Spleen (tissue), 11 donors: ENCODE measurements around the gene PPP1R27. TPM values are rescaled to one million over a fixed set of nuclear protein-coding genes. Genes with fewer than 3 reads are reported as not detected.

ENCODE experiments used
- DNase-seq: peaks from one replicate; pipeline ENCODE4 v3.0.0-alpha.2; 2020
- H3K27ac ChIP-seq, 8 donors: fragments of 200-600 bp; sonication (generic) in 7 of 8; 1 replicate in 4 of 8; 2 replicates in 4 of 8; pipeline versions ENCODE4 v1.5.0 to v1.8.0; 2016 to 2021; ENCODE audit warnings: inconsistent platforms in 4 of 8, mild to moderate bottlenecking in 4 of 8, moderate library complexity in 1 of 8
- H3K27me3 ChIP-seq, 7 donors: fragments of 200-600 bp; sonication (generic) in 6 of 7; replicated peaks in 1 of 7; 1 replicate in 4 of 7; 2 replicates in 3 of 7; pipeline versions ENCODE4 v1.5.0 to v1.8.0; 2016 to 2021; ENCODE audit warnings: inconsistent platforms in 3 of 7, mild to moderate bottlenecking in 1 of 7
- H3K36me3 ChIP-seq, 6 donors: fragments of 200-600 bp; sonication (generic) in 5 of 6; 1 replicate in 4 of 6; 2 replicates in 2 of 6; pipeline versions ENCODE4 v1.5.0 to v1.8.0; 2016 to 2021; ENCODE audit warnings: inconsistent platforms in 2 of 6
- H3K4me1 ChIP-seq, 6 donors: fragments of 200-600 bp; sonication (generic) in 5 of 6; 1 replicate in 3 of 6; 2 replicates in 3 of 6; pipeline versions ENCODE4 v1.5.0 to v1.8.0; 2016 to 2021; ENCODE audit warnings: inconsistent platforms in 3 of 6
- H3K4me3 ChIP-seq, 8 donors: fragments of 200-600 bp; sonication (generic) in 7 of 8; 1 replicate in 4 of 8; 2 replicates in 4 of 8; pipeline versions ENCODE4 v1.5.0 to v1.8.0; 2016 to 2021; ENCODE audit warnings: inconsistent platforms in 4 of 8, mild to moderate bottlenecking in 4 of 8, moderate library complexity in 2 of 8
- H3K9me3 ChIP-seq, 8 donors: fragments of 200-600 bp; sonication (generic) in 7 of 8; 1 replicate in 4 of 8; 2 replicates in 4 of 8; pipeline versions ENCODE4 v1.5.0 to v1.8.0; 2016 to 2021; ENCODE audit warnings: inconsistent platforms in 4 of 8
- POLR2A ChIP-seq, 3 donors: fragments of 450-650 bp; IDR thresholded peaks; one replicate each; pipeline ENCODE4 v1.5.1; 2017; ENCODE audit warnings: antibody characterized with exemption in 3 of 3, mild to moderate bottlenecking in 1 of 3
- POLR2AphosphoS5 ChIP-seq, 3 donors: sonication (generic); formaldehyde crosslinking; IDR thresholded peaks; one replicate each; pipeline ENCODE4 v1.5.1; 2017; ENCODE audit warnings: antibody characterized with exemption in 3 of 3
- WGBS, 5 donors: extraction: QIAGEN DNeasy Blood & Tissue Kit in 3 of 5; methylation state at CpG; one replicate each; pipeline versions ENCODE4 v1.1.5 to v1.1.7; 2013 to 2018; 5-methylcytosine and 5-hydroxymethylcytosine counted together
- intact Hi-C: fragments of 100-400 bp; cut with DNase I; formaldehyde crosslinking; loops from one replicate; pipeline ENCODE4 v1.15.0; 2023; ENCODE audit warnings: low total_unique reads
- polyA plus RNA-seq, 3 donors: library from polyadenylated mRNA; stranded (reverse); fragments of 200-250 nt; gene quantifications; one replicate each; pipeline ENCODE4 v1.2.1, GENCODE V29; 2013
- total RNA-seq, 7 donors: library from RNA; depleted of rRNA in 3 of 7; stranded (reverse); fragments of >200 nt in 3 of 7; fragmentation: NEBNext Ultra II Directional in 4 of 7; extraction: Animal tissue kit (Norgen Biotek cat#: 25700) in 4 of 7; gene quantifications; one replicate each; pipeline versions ENCODE4 v1.1.0 to v1.2.1, GENCODE V29; 2016 to 2021
- TF ChIP-seq, protein P1 (sequence below), 11 experiments: fragments of 200-600 bp in 7 of 11; fragments of 450-650 bp in 4 of 11; sonication (generic) in 4 of 11; IDR thresholded peaks in 8 of 11; conservative IDR thresholded peaks in 3 of 11; 1 replicate in 7 of 11; 2 replicates in 4 of 11; pipeline versions ENCODE4 v1.4.0 to v1.8.0; 2016 to 2021; ENCODE audit warnings: antibody characterized with exemption in 11 of 11, inconsistent platforms in 4 of 11, mild to moderate bottlenecking in 1 of 11
- donor health status: healthy with polysubstance abuse.
- donor health status: DM: no; HTN: no; CAD: no; lungs with moderate emphysema.
- donor health status: DM: no; HTN: no; CAD: no.
- donor health status: Bipolar disorder and iron deficiency.
- donor health status: healthy.
- donor health status: DM: no; HTN: no; CAD: no.
- donor health status: DM: yes; HTN: yes; CAD: no.

The PPP1R27 gene
- total and polyA plus RNA-seq, 10 donors: 0.09 to 0.39 TPM; not detected in 8

DNA sequence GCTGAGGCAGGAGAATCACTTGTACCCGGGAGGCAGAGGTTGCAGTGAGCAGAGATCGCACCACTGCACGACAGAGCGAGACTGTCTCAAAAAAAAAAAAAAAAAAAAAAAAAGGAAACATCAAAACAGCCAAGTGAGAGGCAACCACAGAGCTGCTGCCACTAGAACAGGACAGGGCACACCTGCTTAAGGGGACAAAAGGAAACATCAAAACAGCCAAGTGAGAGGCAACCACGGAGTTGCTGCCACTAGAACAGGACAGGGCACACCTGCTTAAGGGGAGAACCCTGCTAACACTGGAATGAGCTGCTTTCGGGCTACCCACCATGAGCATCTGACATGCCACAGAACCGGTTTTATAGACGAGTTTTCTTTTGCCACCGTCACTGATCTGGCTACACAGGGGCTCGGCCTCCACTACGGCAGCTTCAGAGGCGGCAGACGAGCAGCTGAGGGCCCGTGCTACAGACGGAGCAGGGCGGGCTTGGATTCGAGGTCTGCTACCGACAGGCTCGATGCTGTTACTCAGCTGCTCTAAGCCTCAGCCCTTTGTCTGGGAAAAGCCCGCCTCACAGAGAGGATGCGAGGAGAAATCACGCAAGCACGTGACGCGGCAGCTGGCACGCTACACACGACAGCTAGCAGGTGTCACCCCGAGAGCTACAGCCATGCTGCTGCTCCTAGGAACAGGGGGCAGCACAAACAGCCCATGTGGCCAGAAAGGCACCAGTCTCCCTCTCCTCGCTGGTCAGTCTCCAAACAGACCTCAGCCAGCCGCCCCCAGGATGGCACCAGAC lies 23.5 kb upstream of the PPP1R27 start:
- H3K4me1 ChIP-seq: peaks cover 34 to 90% (median 79%) of the 10 kb centered on the region in 6 donors
- H3K9me3 ChIP-seq: no peaks in the 10 kb centered on the region
- intact Hi-C loops: no loop called here
- peak overlapping the region in 7 of 8 donors; percentile 10 to 98 (median 96) for H3K27ac ChIP-seq
- peak overlapping the region; percentile 78 to 99 (median 92) for H3K4me3 ChIP-seq
- TF ChIP-seq POLR2A (IDR thresholded peaks at IDR 0.05) (no peak), POLR2AphosphoS5 (IDR thresholded peaks at IDR 0.05) (peak; percentile 40 to 56 (median 47))
- no peak for DNase-seq
- no peaks in the 10 kb centered on the region for H3K27me3 ChIP-seq
- H3K36me3 ChIP-seq: peaks cover 3 to 65% (median 44%) of the 10 kb centered on the region in 6 donors
- WGBS, 5 donors: 51 to 76% (median 65%) methylated on average over 27 to 30 of the region's 30 CpGs

DNA sequence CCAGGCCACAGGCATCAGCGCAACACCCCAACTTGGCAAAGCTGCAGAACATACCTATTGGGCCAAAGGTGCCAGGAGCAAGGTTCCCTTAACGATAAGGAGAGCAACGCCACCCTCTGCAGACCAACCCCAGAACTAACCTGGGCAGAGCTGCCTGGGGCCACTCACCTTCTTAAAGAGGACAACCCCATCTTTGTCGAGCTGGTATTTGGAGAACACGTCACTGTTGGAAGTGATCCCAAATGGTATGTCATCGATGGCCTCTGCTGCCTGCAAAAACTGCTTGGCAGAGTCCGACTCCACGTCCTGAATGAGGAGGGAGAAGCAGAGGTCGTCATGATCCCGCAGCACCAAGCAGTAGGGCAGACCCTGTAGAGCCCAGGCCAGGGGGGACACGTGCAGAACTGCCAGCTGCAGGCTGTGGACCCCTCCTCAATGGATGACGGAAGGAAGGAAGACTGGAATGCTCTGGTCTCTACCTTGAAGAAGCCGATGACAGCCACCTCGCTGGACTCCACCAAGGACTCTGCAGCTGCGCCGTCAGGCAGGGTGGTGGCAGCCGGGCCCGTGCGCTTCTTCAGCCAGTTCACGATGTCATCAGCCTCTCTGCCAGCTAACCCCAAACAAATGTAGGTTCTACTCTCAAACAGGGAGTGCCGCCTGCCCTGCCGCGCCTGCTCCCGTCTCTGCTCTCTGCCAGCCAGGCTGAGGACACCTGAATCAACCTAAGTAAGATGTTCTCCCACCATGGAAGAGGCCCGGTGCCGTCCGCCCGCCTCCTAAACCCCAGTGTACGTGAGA lies 20.3 kb upstream of the PPP1R27 start:
- no peak for DNase-seq
- peak overlapping the region in 1 of 8 donors; percentile 3 for H3K4me3 ChIP-seq
- peaks cover 21 to 91% (median 67%) of the 10 kb centered on the region in 6 donors for H3K4me1 ChIP-seq
- peak overlapping the region in 2 of 8 donors; percentile 16 to 21 for H3K27ac ChIP-seq
- TF ChIP-seq POLR2AphosphoS5 (IDR thresholded peaks at IDR 0.05): peak in 2 of 3 donors; percentile 43 to 63
- no peak for TF ChIP-seq POLR2A (IDR thresholded peaks at IDR 0.05)
- H3K36me3 ChIP-seq: peaks cover 3 to 91% (median 72%) of the 10 kb centered on the region in 6 donors
- intact Hi-C loops: no loop called here
- no peaks in the 10 kb centered on the region for H3K27me3 ChIP-seq
- WGBS, 5 donors: 74 to 85% (median 80%) methylated on average over 23 to 29 of the region's 29 CpGs
- H3K9me3 ChIP-seq: no peaks in the 10 kb centered on the region

DNA sequence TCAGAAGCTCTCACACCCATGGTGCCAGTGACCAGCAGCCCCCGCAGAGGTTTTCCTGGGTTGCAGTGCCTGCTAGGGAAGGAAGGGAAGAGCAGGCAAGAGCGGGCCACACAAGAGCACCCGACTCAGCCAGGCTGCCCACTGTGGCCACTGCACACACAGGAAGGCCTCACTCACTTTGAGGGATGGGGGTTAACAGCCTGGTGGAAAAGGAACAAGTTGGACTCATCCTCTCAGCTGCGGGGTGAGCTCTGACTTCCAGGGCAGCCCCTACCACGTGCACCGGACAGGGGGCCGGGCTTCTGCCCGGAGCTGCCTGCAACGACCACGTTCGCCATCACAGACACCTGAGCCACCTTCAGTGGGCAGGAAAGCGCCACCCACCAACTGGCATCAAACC lies 17.4 kb upstream of the PPP1R27 start:
- Histone ChIP-seq H3K4me3 (no peak overlapping the region), H3K4me1 (peaks cover 2 to 63% (median 40%) of the 10 kb centered on the region in 6 donors), H3K36me3 (peaks cover 3 to 100% (median 87%) of the 10 kb centered on the region in 6 donors), H3K27me3 (no peaks in the 10 kb centered on the region), H3K27ac (peak overlapping the region in 4 of 8 donors; percentile 61 to 68 (median 65)), H3K9me3 (no peaks in the 10 kb centered on the region)
- WGBS, 5 donors: 79 to 86% (median 85%) methylated on average over 7 to 12 of the region's 12 CpGs
- intact Hi-C loops: no loop called here
- no peak for DNase-seq
- TF ChIP-seq, protein P1, sequence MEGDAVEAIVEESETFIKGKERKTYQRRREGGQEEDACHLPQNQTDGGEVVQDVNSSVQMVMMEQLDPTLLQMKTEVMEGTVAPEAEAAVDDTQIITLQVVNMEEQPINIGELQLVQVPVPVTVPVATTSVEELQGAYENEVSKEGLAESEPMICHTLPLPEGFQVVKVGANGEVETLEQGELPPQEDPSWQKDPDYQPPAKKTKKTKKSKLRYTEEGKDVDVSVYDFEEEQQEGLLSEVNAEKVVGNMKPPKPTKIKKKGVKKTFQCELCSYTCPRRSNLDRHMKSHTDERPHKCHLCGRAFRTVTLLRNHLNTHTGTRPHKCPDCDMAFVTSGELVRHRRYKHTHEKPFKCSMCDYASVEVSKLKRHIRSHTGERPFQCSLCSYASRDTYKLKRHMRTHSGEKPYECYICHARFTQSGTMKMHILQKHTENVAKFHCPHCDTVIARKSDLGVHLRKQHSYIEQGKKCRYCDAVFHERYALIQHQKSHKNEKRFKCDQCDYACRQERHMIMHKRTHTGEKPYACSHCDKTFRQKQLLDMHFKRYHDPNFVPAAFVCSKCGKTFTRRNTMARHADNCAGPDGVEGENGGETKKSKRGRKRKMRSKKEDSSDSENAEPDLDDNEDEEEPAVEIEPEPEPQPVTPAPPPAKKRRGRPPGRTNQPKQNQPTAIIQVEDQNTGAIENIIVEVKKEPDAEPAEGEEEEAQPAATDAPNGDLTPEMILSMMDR (IDR thresholded peaks at IDR 0.05 in 8 of 11, conservative IDR thresholded peaks at IDR 0.05 in 3 of 11): no peak
- peak; percentile 65 to 71 (median 71) for TF ChIP-seq POLR2AphosphoS5 (IDR thresholded peaks at IDR 0.05)

DNA sequence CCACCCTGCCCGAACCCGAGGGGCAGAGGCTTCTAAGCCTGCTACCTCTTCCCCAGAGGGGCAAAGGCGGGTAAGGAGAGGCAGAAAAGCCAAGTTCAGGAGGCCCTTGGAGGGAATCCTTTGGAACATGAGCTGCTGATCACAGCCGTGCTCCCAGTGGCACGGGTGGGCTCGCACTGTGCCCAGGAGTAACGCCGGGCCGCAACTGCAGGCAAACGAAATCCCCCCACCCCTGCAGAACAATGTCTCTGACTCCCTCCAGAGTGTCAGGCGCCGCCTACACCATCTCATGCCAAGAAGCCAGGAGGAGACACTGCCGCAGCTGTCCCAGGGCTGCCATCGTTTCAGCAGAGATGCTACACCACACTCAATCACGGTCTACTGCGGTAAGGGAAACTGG lies 16.6 kb upstream of the PPP1R27 start:
- intact Hi-C loops: no loop called here
- Histone ChIP-seq H3K27me3 (no peaks in the 10 kb centered on the region), H3K9me3 (no peaks in the 10 kb centered on the region), H3K4me1 (peaks cover 2 to 55% (median 32%) of the 10 kb centered on the region in 6 donors), H3K4me3 (no peak overlapping the region), H3K36me3 (peaks cover 3 to 100% (median 93%) of the 10 kb centered on the region in 6 donors), H3K27ac (peak overlapping the region in 6 of 8 donors; percentile 0 to 68 (median 62))
- TF ChIP-seq, protein P1 (IDR thresholded peaks at IDR 0.05 in 8 of 11, conservative IDR thresholded peaks at IDR 0.05 in 3 of 11): no peak
- peak in 1 of 3 donors; percentile 13 for TF ChIP-seq POLR2AphosphoS5 (IDR thresholded peaks at IDR 0.05)
- 93 to 98% (median 94%) methylated on average over 5 to 16 of the region's 16 CpGs for WGBS, 5 donors
- no peak for DNase-seq
